Uterus (tissue), 2 donors: ENCODE measurements around the gene ZBTB20.

Source experiments
- CTCF ChIP-seq, 4 experiments: fragments of 200-600 bp in 2 of 4; fragments of 450-650 bp in 2 of 4; sonication (generic) in 2 of 4; IDR thresholded peaks; one replicate each; pipeline ENCODE4 v1.5.1; 2016 to 2019; ENCODE audit warnings: antibody characterized with exemption in 4 of 4, mild to moderate bottlenecking in 2 of 4, moderate library complexity in 1 of 4
- POLR2A ChIP-seq, 2 donors: fragments of 450-650 bp; IDR thresholded peaks; one replicate each; pipeline ENCODE4 v1.6.1; 2016; ENCODE audit warnings: antibody characterized with exemption in 2 of 2, mild to moderate bottlenecking in 1 of 2, moderate library complexity in 1 of 2

GRCh38 chr3:115161168-115161834, 14.2 kb upstream of the ZBTB20 start:
- TF ChIP-seq CTCF (IDR thresholded peaks at IDR 0.05) (no peak), POLR2A (IDR thresholded peaks at IDR 0.05) (no peak)
